Activated effector memory CD4-positive, alpha-beta T cell treated with Interleukin-2 at 50 U/mL for 16 hours (primary cell): ENCODE measurements around the gene SYT11.
"Not testable (repeated sequence)": the region's sequence is repeated elsewhere in the genome, so short reads cannot be mapped to it uniquely, and the experiment has no call there.

Experiments
- DNase-seq: peaks from one replicate; pipeline ENCODE4 v3.0.0-alpha.2; 2020

The SYT11 gene

GRCh38 chr1:155859234-155859829 lies at the start of gene SYT11:
Gene SYT11 (plus strand): TSS chr1:155859567. CDS start chr1:155859762, 195 bp downstream.
- peak; percentile 84 for DNase-seq

- DNase-seq, result no peak
Observed at GRCh38 chr1:155812878-155813277, 46.5 kb upstream of the SYT11 start.

- DNase-seq, result no peak
Observed at GRCh38 chr1:155813672-155814071, 45.7 kb upstream of the SYT11 start.

- DNase-seq, result no peak
Observed at GRCh38 chr1:155816351-155816750, 43.0 kb upstream of the SYT11 start.

GRCh38 chr1:155827450-155827849 lies 31.9 kb upstream of the SYT11 start:
- no peak for DNase-seq

- DNase-seq, result no peak
Observed at GRCh38 chr1:155831279-155831976, 27.9 kb upstream of the SYT11 start.

- DNase-seq, result no peak
Observed at GRCh38 chr1:155833665-155834295, 25.6 kb upstream of the SYT11 start.

- no peak for DNase-seq
Observed at GRCh38 chr1:155834296-155834926, 25.0 kb upstream of the SYT11 start.

- not testable (repeated sequence) for DNase-seq
Observed at GRCh38 chr1:155834927-155835399, 24.4 kb upstream of the SYT11 start.

GRCh38 chr1:155835548-155835947 lies 23.8 kb upstream of the SYT11 start:
- DNase-seq, result no peak

- no peak for DNase-seq
Observed at GRCh38 chr1:155840386-155840785, 19.0 kb upstream of the SYT11 start.

- no peak for DNase-seq
Observed at GRCh38 chr1:155844860-155845421, 14.4 kb upstream of the SYT11 start.

- DNase-seq, result no peak
Observed at GRCh38 chr1:155847823-155848529, 11.4 kb upstream of the SYT11 start.

- DNase-seq, result no peak
Observed at GRCh38 chr1:155850345-155850744, 9.0 kb upstream of the SYT11 start.

GRCh38 chr1:155856257-155856974 lies 3.0 kb upstream of the SYT11 start:
- no peak for DNase-seq

GRCh38 chr1:155856975-155857930 lies 2.1 kb upstream of the SYT11 start, which contains the start of gene GON4L:
Gene GON4L (minus strand): TSS chr1:155857214. CDS start chr1:155853780, 3,434 bp downstream.
- peak; percentile 86 for DNase-seq

- no peak for DNase-seq
Observed at GRCh38 chr1:155858800-155859233, 550 bp upstream of the SYT11 start.

GRCh38 chr1:155859881-155860871 lies 809 bp downstream of the SYT11 start:
- DNase-seq, result peak; percentile 49

- DNase-seq, result no peak
Observed at GRCh38 chr1:155860970-155861510, 1.7 kb downstream of the SYT11 start.
